Fibroblast of lung (primary cell): ENCODE data around the gene HOXD11. TPM values are rescaled to one million over a fixed set of nuclear protein-coding genes. Genes with fewer than 3 reads are reported as not detected.

ENCODE experiments used
- DNase-seq, 2 donors: peaks; one replicate each; pipeline versions ENCODE4 v3.0.0 to v3.0.0-alpha.2; 2010; ENCODE audit warnings: low read depth in 2 of 2
- H2AFZ ChIP-seq: 2 replicates; pipeline ENCODE4 v1.5.1; 2012; ENCODE audit warnings: low read length, control low read depth, inconsistent platforms
- H3K27ac ChIP-seq: 2 replicates; pipeline ENCODE4 v1.5.1; 2011; ENCODE audit warnings: low read length, control low read depth; ENCODE audit not compliant: insufficient read depth
- H3K27me3 ChIP-seq: 2 replicates; pipeline ENCODE4 v1.5.1; 2011; ENCODE audit warnings: mild to moderate bottlenecking, low read length; ENCODE audit not compliant: control insufficient read depth, insufficient read depth
- H3K36me3 ChIP-seq: 2 replicates; pipeline ENCODE4 v1.5.1; 2011; ENCODE audit warnings: low read length; ENCODE audit not compliant: control insufficient read depth, insufficient read depth
- H3K4me1 ChIP-seq: 2 replicates; pipeline ENCODE4 v1.5.1; 2011; ENCODE audit warnings: low read length; ENCODE audit not compliant: control insufficient read depth, insufficient read depth; ENCODE audit errors: extremely low read depth
- H3K4me2 ChIP-seq: 2 replicates; pipeline ENCODE4 v1.5.1; 2011; ENCODE audit warnings: low read length, control low read depth; ENCODE audit not compliant: insufficient read depth; ENCODE audit errors: extremely low read depth
- H3K4me3 ChIP-seq, 4 experiments: fragments of 200-600 bp in 1 of 4; sonication (generic) in 1 of 4; replicated peaks in 1 of 4; 2 replicates each; pipeline ENCODE4 v1.5.1; 2011 to 2016; ENCODE audit warnings: low read length in 4 of 4, low read depth in 3 of 4, mild to moderate bottlenecking in 3 of 4, control low read depth in 2 of 4, inconsistent platforms in 1 of 4, mixed read lengths in 1 of 4; ENCODE audit not compliant: insufficient read depth in 1 of 4; ENCODE audit errors: control extremely low read depth in 1 of 4
- H3K79me2 ChIP-seq: 2 replicates; pipeline ENCODE4 v1.5.1; 2012; ENCODE audit warnings: mild to moderate bottlenecking, low read length, inconsistent platforms; ENCODE audit not compliant: control insufficient read depth, insufficient read depth
- H3K9ac ChIP-seq: 2 replicates; pipeline ENCODE4 v1.5.1; 2011; ENCODE audit warnings: mild to moderate bottlenecking, low read length, control low read depth; ENCODE audit not compliant: insufficient read depth
- H3K9me3 ChIP-seq: 2 replicates; pipeline ENCODE4 v1.5.1; 2012; ENCODE audit warnings: low read depth, low read length; ENCODE audit not compliant: control insufficient read depth, insufficient read depth
- H4K20me1 ChIP-seq: 2 replicates; pipeline ENCODE4 v1.5.1; 2011; ENCODE audit warnings: low read length; ENCODE audit not compliant: control insufficient read depth, insufficient read depth; ENCODE audit errors: extremely low read depth
- EZH2 ChIP-seq: IDR thresholded peaks from 2 replicates; pipeline ENCODE4 v1.5.1; 2012; ENCODE audit warnings: low read length, control low read depth, mild to moderate bottlenecking; ENCODE audit errors: missing control alignments
- polyA plus RNA-seq, 2 donors: library from polyadenylated mRNA; depleted of rRNA in 1 of 2; stranded (reverse) in 1 of 2; unstranded in 1 of 2; fragments of >200 nt; gene quantifications; 2 replicates each; pipeline ENCODE4 v1.2.1, GENCODE V29; 2011 to 2012; ENCODE audit warnings: missing spikeins in 1 of 2
- total RNA-seq: library from RNA; depleted of rRNA; stranded (reverse); fragments of >200 nt; gene quantifications from 2 replicates; pipeline ENCODE4 v1.2.1, GENCODE V29; 2014
- TF ChIP-seq, protein P1 (sequence below), 2 donors: IDR thresholded peaks in 1 of 2; conservative IDR thresholded peaks in 1 of 2; 1 replicate in 1 of 2; 2 replicates in 1 of 2; pipeline ENCODE4 v1.5.1; 2011 to 2012; ENCODE audit warnings: low read length in 2 of 2, control low read depth in 1 of 2, inconsistent platforms in 1 of 2, low read depth in 1 of 2, mild to moderate bottlenecking in 1 of 2

HOXD11 gene
- total and polyA plus RNA-seq, 2 donors (not counting 1 experiment from before 2014, with no cell fraction given), result not detected

DNA sequence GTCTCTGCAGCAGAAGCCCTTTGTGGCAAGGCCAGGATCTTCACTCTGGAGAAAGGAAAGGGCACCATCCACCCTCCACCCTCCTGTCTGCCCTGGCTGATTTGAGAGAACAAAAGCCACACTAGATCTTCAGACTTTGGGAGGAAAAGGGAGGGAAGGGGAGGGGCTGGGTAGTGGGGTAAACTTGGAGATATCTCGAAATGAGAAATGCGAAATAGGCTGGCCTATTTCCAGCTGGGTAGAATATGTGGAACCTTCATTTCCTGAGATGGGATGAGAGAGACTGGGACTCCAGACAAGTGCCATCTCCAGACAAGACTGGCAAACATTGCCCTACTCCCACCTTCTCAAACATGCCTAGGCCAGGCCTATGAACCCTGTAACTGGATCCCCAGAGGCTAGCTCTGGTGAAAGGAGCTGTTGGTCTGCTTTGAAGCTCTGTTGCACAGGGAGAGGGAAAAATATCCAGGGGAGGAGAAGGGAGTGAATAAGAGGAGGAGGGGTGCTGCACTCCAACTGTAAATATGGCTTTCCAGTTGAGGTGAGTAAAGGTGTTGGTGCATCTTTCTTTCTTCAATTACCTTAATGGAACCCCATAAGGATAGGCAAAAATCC lies 5.8 kb upstream of the HOXD11 start:
- Histone ChIP-seq H2AFZ (no peak overlapping the region), H3K36me3 (no peaks in the 10 kb centered on the region), H3K27me3 (peaks cover 93% of the 10 kb centered on the region), H3K4me1 (no peaks in the 10 kb centered on the region), H3K4me3 (no peak overlapping the region), H3K27ac (no peak overlapping the region), H3K79me2 (no peaks in the 10 kb centered on the region), H3K9me3 (no peaks in the 10 kb centered on the region), H3K4me2 (no peak overlapping the region), H4K20me1 (no peaks in the 10 kb centered on the region), H3K9ac (no peak overlapping the region)
- TF ChIP-seq, protein P1, sequence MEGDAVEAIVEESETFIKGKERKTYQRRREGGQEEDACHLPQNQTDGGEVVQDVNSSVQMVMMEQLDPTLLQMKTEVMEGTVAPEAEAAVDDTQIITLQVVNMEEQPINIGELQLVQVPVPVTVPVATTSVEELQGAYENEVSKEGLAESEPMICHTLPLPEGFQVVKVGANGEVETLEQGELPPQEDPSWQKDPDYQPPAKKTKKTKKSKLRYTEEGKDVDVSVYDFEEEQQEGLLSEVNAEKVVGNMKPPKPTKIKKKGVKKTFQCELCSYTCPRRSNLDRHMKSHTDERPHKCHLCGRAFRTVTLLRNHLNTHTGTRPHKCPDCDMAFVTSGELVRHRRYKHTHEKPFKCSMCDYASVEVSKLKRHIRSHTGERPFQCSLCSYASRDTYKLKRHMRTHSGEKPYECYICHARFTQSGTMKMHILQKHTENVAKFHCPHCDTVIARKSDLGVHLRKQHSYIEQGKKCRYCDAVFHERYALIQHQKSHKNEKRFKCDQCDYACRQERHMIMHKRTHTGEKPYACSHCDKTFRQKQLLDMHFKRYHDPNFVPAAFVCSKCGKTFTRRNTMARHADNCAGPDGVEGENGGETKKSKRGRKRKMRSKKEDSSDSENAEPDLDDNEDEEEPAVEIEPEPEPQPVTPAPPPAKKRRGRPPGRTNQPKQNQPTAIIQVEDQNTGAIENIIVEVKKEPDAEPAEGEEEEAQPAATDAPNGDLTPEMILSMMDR (conservative IDR thresholded peaks at IDR 0.05 in 1 of 2, IDR thresholded peaks at IDR 0.05 in 1 of 2; ENCODE audit: low read depth in 1 of 2, low read length in 2 of 2), result no peak
- no peak for TF ChIP-seq EZH2
- DNase-seq, result no peak

DNA sequence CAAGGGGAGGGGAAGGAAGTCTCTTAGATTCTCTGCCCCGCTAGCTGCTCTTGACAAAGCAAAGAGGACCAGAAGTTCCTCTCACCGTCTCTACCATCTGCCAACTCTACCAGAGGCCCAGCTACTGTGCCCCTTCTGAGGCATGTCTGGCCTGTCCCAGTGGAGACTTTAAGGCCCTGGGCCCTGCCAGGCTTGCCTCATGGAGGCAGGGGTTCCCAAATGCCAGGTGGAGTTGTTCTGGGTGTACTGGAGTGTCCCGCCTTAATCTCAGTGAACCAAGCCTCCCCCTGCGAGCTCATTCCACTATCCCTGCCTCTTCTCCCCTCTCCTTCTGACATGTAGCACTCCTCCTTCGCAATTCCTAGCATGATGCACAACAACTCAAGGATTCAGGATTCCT lies 5.2 kb upstream of the HOXD11 start:
- H4K20me1 ChIP-seq, result no peaks in the 10 kb centered on the region
- H3K9ac ChIP-seq, result no peak overlapping the region
- no peaks in the 10 kb centered on the region for H3K79me2 ChIP-seq
- no peak overlapping the region for H3K4me2 ChIP-seq
- TF ChIP-seq EZH2, result no peak
- TF ChIP-seq, protein P1 (conservative IDR thresholded peaks at IDR 0.05 in 1 of 2, IDR thresholded peaks at IDR 0.05 in 1 of 2; ENCODE audit: low read depth in 1 of 2, low read length in 2 of 2), result no peak
- no peak overlapping the region for H3K4me3 ChIP-seq
- no peak for DNase-seq
- peaks cover 89% of the 10 kb centered on the region for H3K27me3 ChIP-seq
- H3K9me3 ChIP-seq, result no peaks in the 10 kb centered on the region
- H3K36me3 ChIP-seq, result no peaks in the 10 kb centered on the region
- H2AFZ ChIP-seq, result no peak overlapping the region
- H3K27ac ChIP-seq, result no peak overlapping the region
- H3K4me1 ChIP-seq, result no peaks in the 10 kb centered on the region

DNA sequence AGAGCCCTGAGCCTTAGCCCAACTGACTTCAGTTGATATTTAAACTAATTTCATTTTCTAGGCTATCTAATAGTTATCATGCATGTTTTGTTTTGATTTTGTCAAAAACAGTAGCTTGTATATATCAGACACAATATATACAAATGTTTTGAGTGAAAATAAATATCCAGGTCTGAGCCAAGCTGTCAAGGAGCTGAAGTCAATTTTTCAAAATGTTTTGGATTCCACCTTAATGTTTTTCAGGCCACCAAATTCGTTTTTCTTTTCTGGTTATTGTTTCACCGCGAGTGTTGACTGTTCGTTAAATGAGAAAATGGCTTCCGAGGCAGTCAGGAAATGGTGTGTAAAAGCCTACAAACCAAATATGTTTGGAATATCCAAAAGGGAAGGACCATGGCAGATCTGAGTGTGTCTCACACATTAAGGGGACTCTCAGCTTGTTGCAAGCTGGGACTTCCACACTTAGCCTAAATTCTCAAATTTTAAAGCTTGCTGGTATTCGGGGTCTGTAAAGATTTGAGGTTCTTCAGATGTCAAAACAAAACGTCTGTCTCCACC lies 4.7 kb upstream of the HOXD11 start:
- TF ChIP-seq, protein P1 (conservative IDR thresholded peaks at IDR 0.05 in 1 of 2, IDR thresholded peaks at IDR 0.05 in 1 of 2; ENCODE audit: low read depth in 1 of 2, low read length in 2 of 2), result no peak
- TF ChIP-seq EZH2, result no peak
- Histone ChIP-seq H2AFZ (no peak overlapping the region), H3K79me2 (no peaks in the 10 kb centered on the region), H3K27ac (no peak overlapping the region), H3K9me3 (no peaks in the 10 kb centered on the region), H3K27me3 (peaks cover 88% of the 10 kb centered on the region), H4K20me1 (no peaks in the 10 kb centered on the region), H3K9ac (no peak overlapping the region), H3K4me1 (no peaks in the 10 kb centered on the region), H3K36me3 (no peaks in the 10 kb centered on the region), H3K4me2 (no peak overlapping the region), H3K4me3 (no peak overlapping the region)
- no peak for DNase-seq
